Omental fat pad (tissue), 4 donors: ENCODE measurements around the gene ECHS1. TPM values are rescaled to one million over a fixed set of nuclear protein-coding genes. Genes with fewer than 3 reads are reported as not detected.
"Not testable (repeated sequence)": the region's sequence is repeated elsewhere in the genome, so short reads cannot be mapped to it uniquely, and the experiment has no call there.

ENCODE experiments used
- ATAC-seq: fragments of 150-250 bp; one replicate; pipeline ENCODE4 v1.9.1; 2016; ENCODE audit warnings: mild to moderate bottlenecking, moderate library complexity; ENCODE audit not compliant: low FRiP score
- DNase-seq: peaks from one replicate; pipeline ENCODE4 v3.0.0-alpha.2; 2019; ENCODE audit warnings: low spot score
- CTCF ChIP-seq, 3 donors: fragments of 450-650 bp; IDR thresholded peaks; one replicate each; pipeline ENCODE4 v1.5.1; 2016 to 2017; ENCODE audit warnings: antibody characterized with exemption in 3 of 3, mild to moderate bottlenecking in 3 of 3, moderate library complexity in 2 of 3
- total RNA-seq, 4 donors: library from RNA; depleted of rRNA; stranded (reverse); fragments of >200 nt; gene quantifications; one replicate each; pipeline ENCODE4 v1.1.0, GENCODE V29; 2016

ECHS1 gene
- total RNA-seq, 4 donors from 2014 or later: 96.0 to 197 (median 138) TPM

GRCh38 chr10:133326223-133326551 is 47.0 kb downstream of the ECHS1 start:
- no peak for TF ChIP-seq CTCF (IDR thresholded peaks at IDR 0.05)
- DNase-seq (no peak), ATAC-seq (no peak)

DNA sequence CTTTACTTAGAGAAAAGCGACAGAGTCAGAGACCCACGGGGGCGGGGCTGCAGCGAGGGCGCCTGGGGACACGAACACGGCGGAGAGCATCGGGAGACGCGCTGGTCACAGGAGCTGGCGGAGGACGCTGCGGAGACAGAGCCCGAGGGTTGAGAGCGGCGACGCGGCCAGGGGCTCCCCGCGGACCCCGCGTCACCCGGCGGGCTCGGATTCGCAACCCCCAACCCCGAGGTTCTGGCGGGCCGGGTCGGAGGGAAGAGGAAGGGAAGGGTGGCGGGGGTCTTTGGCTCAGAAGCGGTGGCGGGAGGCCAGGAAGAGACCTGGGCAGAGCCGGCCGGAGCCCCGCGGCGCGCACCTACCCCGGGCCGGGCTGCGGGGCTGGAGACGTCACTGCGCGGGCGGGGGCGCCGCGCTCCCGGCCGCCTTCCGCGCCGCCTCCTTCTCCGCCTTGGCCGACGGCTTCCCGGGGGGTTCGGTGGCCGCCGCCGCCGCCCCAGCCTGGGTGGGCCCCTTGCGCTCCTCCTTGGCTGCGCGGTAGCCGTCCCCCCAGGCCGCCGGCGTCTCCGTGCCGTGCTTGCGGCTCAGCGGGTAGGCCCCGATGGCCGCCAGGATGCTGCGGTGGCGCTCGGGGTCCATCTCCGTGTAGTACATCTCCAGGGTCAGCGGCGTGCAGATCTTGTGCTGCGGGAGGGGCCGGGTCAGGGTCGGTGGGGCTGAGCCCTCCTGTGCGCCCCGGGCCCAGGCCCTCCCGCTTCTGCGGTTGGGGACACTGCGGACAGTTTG is 47.5 kb downstream of the ECHS1 start:
- TF ChIP-seq CTCF (IDR thresholded peaks at IDR 0.05): no peak
- ATAC-seq: peak; percentile 12

GRCh38 chr10:133324857-133325260 is 48.3 kb downstream of the ECHS1 start:
- no peak for TF ChIP-seq CTCF (IDR thresholded peaks at IDR 0.05)
- ATAC-seq (no peak), DNase-seq (no peak)

More for the DNA sequence above, 47.5 kb downstream of the ECHS1 start:
- DNase-seq: no peak

GRCh38 chr10:133324198-133324792 is 48.9 kb downstream of the ECHS1 start:
- no peak for DNase-seq
- no peak for TF ChIP-seq CTCF (IDR thresholded peaks at IDR 0.05)
- ATAC-seq: no peak

GRCh38 chr10:133322064-133322709 is 51.0 kb downstream of the ECHS1 start:
- not testable (repeated sequence) for DNase-seq, ATAC-seq

DNA sequence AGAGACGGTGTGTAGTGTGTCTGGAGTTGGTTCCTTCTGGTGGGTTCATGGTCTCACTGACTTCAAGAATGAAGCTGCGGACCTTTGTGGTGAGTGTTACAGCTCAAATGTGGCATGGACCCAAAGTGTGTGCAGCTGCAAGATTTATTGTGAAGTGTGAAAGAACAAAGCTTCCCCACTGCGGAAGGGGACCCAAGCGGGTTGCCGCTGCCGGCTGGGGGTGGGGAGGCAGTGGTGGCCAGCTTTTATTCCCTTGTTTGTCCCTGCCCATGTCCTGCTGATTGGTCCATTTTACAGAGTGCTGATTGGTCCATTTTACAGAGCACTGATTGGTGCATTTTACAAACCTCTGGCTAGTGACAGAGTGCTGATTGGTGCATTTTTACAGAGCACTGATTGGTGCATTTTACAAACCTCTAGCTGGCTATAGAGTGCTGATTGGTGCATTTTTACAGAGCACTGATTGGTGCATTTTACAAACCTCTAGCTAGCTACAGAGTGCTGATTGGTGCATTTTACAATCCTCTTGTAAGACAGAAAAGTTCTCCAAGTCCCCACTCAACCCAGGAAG is 52.2 kb downstream of the ECHS1 start:
- not testable (repeated sequence) for ATAC-seq, DNase-seq

DNA sequence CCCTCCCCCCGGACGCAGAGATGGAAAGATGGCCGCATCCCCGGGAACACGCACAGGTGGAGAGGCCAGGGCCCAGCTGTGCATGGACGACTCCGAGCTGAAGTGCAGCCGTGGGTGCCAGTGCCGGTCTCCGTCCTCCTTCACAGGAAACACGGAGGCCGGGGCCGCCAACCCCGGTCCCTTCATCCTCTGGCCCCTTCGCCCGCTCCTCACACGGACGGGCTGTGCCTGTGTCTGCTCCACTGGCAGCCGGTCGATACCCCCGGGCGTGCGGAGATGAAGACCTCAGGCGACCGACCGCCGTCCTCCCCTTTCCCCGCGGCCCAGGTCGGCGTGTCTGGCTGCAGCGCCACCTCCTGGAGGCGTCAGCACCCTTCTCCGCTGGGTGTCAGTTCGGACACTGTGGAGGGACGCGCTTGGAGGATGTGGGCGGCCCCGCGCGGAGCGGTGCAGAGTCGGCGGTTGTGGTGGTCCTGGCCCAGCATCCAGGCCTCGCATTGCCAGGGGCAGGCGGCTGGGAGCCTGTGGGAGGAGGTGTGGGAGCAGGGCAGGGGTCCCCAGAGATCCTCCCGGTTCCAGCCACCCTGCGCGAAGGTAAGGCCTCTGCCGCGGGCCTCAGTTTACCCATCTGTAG is 54.5 kb downstream of the ECHS1 start:
- no peak for TF ChIP-seq CTCF (IDR thresholded peaks at IDR 0.05)
- DNase-seq (no peak), ATAC-seq (peak; percentile 85)
